HG03354 (cell line): ENCODE data around the gene DAD1.

ENCODE experiments used
- ATAC-seq: cut with Tn5 transposase; IDR thresholded peaks from one replicate; pipeline ENCODE4 v1.9.1; 2021; ENCODE audit warnings: mild to moderate bottlenecking; ENCODE audit not compliant: unreplicated experiment, poor library complexity, severe bottlenecking

DAD1 gene

GRCh38 chr14:22524115-22524783 is 64.8 kb downstream of the DAD1 start:
- no peak for ATAC-seq

DNA sequence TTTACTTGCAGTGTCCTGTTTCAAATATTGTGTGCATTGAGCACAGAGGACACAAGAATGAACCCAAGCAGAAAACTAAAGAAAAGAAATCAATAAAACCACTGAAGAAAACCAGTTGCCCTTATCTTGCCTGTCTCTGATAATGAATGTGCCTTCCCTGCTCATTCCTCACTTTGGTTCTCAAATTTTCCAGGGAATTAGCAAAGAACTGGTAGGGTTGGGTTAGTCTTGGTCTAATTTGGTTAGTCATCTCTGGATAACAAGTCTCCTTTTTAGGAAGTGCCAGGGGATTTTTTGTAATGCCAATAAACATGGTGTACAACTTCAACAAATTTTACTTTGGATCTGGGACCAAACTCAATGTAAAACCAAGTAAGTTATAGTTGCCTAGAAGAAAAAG is 65.7 kb downstream of the DAD1 start:
- no peak for ATAC-seq

- no peak for ATAC-seq
Observed at GRCh38 chr14:22522466-22522957, 66.5 kb downstream of the DAD1 start.

DNA sequence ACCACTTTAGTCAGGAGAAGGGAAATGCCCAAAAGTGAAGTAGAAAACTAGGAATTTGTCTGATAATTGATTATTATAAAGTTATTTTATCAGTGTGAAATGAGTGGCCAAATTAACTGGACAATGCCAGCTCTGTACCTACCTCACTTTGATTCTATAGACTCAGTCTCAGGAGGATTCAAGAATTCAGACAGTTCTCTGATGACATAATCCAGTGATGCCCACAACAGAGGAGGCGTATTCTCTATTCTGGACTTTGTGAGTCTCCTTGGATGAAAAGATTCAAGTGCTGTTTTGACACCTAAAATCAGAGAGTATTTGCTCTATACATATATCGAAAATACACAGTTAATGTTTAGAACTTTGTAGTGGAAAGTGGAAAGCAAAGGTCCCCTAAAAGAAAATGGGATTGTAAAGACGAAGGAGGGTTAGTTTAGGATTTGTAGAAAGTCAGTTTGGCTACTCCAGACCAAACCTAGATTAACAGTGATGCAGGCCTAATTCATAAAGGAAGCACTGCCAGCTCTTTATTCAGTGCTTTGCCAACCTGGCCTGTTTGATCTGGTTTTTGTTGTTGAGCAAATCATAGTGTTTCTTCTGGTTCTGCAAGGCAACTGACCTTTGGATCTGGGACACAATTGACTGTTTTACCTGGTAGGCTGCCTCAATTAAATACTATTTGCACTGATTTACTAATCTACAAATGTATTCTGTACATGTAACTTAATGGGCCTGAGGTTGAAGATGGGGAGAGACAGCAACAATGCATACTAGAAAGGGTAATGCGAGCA is 67.4 kb downstream of the DAD1 start:
- no peak for ATAC-seq

DNA sequence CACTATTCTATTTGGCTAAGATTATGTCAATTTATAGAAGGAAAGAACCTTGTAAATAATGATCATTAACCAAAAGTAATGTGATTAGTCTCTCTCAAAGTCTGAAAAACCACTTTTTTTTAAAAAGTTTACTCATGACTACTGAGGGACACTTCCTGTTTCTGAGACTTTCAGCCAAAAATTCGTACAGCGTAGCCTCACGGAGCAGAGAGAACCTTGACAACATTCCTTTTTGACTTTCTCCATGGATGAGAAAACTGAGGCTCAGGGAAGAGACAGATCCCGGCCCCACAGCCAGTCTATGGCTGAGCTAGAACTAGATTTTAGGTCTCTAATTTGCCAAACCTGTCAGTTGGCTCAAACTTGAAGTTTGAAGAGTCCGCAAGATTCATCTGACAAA is 68.2 kb downstream of the DAD1 start:
- ATAC-seq = no peak

- ATAC-seq = no peak
Observed at GRCh38 chr14:22519877-22520685, 68.9 kb downstream of the DAD1 start.

GRCh38 chr14:22518073-22518472 is 71.0 kb downstream of the DAD1 start:
- ATAC-seq = no peak

GRCh38 chr14:22517117-22517720 is 71.8 kb downstream of the DAD1 start:
- ATAC-seq = no peak

GRCh38 chr14:22515929-22516328 is 73.1 kb downstream of the DAD1 start:
- no peak for ATAC-seq
